GM18502 (cell line): ENCODE data around the gene PRR14.

Experiments used
- ATAC-seq: cut with Tn5 transposase; IDR thresholded peaks from one replicate; pipeline ENCODE4 v1.9.1; 2021; ENCODE audit warnings: mild to moderate bottlenecking; ENCODE audit not compliant: unreplicated experiment, poor library complexity

The PRR14 gene

GRCh38 chr16:30650369-30651123 is at the start of gene PRR14:
PRR14 (plus strand) TSS chr16:30650960; CDS start chr16:30651646, 686 bp downstream.
- ATAC-seq: peak; percentile 71

- ATAC-seq: no peak
Measured at GRCh38 chr16:30601966-30602365, 48.8 kb upstream of the PRR14 start.

- no peak for ATAC-seq
Measured at GRCh38 chr16:30602616-30603277, 48.0 kb upstream of the PRR14 start.

DNA sequence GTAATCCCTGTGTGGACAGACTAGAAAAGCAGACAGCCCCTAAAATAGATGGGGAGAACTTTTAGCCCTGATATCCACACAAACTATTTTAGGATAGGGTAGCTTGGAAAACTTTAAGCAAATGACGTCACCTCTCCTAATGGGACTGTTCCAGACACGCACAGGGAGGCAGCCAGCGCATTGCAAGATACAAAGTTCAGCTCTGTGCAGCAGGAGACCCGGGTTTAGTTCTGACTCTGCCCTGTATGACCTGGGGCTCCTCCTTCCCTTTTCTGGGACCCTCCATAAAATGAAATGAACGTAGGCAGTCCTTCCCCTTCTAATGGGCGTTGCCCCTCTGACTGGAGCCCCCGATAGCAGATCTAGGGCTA is 46.8 kb upstream of the PRR14 start:
- ATAC-seq: no peak

- no peak for ATAC-seq
Measured at GRCh38 chr16:30604316-30604947, 46.3 kb upstream of the PRR14 start.

- no peak for ATAC-seq
Measured at GRCh38 chr16:30605158-30605557, 45.6 kb upstream of the PRR14 start.

- ATAC-seq: no peak
Measured at GRCh38 chr16:30606004-30606403, 44.8 kb upstream of the PRR14 start.

DNA sequence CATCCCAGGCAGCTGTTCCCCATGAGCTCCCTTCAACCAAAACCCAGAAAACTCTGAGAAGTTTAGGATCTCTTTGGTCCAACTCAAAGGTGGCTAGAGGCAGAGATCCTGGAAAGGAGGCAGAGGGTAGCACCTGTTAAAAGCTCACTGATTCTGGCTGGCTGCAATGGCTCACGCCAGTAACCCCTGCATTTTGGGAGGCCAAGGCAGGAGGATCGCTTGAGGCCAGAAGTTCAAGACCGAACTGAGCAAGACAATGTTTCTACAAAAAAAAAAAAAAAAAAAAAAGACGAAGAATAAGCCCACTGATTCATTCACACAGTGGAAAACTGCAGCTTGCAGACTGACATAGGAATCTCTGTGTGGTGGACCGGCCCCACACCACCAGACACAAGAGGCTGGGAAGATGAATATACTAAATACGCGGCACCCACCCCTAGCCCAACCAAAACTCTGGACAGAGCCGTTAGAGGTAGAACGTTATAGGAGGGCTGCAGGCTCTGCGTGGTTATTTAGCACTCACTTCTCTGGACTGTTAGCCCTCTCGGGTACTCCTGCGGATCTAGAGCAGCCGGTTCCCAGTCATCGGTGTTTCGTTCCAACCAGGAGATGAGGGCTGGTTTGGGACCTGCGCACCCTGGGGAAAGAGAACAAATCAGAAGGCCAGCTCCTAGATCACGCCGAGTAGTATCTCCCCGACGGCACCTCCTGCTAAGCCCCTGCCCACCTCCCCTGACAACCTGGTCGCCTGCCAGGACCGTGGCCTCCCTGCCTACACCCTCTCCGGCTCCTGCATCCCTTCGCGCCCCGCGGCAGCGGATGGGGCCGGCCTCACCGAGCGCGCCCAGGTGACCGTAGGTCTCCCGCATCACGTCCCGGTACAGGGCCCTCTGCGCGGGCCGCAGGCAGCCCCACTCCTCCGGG is 41.5 kb upstream of the PRR14 start:
- peak; percentile 23 for ATAC-seq

- ATAC-seq: peak; percentile 86
Measured at GRCh38 chr16:30609926-30610839, 40.6 kb upstream of the PRR14 start, which contains the start of gene ZNF689. ZNF689 (minus strand) TSS chr16:30610389; CDS start chr16:30610041, 348 bp downstream.

GRCh38 chr16:30615358-30616091 is 35.2 kb upstream of the PRR14 start:
- no peak for ATAC-seq

- ATAC-seq: no peak
Measured at GRCh38 chr16:30619202-30619601, 31.6 kb upstream of the PRR14 start.

- no peak for ATAC-seq
Measured at GRCh38 chr16:30619638-30620037, 31.1 kb upstream of the PRR14 start.

DNA sequence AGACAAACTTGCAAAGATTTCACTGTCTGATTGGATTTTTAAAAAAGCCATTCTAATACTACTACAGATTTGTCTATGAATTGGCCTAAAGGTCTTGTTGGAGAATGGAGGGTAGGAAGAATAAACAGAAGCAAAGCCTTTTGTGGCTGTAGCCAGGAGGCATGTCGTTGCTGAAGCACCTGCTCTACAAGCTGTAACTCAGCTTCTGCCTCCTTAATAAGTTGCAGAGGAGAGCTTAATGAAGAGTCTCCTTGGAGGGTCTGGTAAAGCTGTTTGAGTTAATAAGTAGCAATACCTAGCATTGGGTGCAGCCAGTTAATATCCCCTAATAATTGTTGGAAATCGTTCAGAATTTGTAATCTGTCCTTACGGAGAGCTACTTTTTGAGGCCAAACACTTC is 30.6 kb upstream of the PRR14 start:
- no peak for ATAC-seq

- ATAC-seq: no peak
Measured at GRCh38 chr16:30621765-30622164, 29.0 kb upstream of the PRR14 start.

GRCh38 chr16:30622455-30623032 is 28.2 kb upstream of the PRR14 start:
- no peak for ATAC-seq

- no peak for ATAC-seq
Measured at GRCh38 chr16:30623536-30624283, 27.1 kb upstream of the PRR14 start.

DNA sequence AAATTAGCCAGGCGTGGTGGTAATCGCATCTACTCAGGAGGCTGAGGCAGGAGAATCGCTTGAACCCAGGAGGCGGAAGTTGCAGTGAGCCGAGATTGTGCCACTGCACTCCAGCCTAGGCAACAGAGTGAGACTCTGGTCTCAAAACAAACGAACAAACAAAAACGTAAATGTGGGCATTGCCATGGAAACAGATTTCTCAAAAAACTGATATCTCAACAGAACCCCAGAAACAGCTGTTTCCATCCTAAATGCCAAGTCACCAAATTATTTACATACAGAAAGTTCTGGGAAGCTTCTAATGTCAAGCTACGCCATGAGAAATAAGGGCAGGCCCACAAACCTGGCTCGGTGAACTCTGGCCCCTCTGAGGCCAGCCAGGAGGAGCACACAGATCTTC is 24.5 kb upstream of the PRR14 start:
- ATAC-seq: no peak
